RWPE2 (cell line): Measurements from ENCODE around the gene ZBTB21.

Experiments used
- ATAC-seq: fragments of 200-7000 bp; cut with Tn5 transposase; 3 replicates; pipeline ENCODE4 v1.9.1; 2021; ENCODE audit warnings: low read depth
- DNase-seq: peaks from one replicate; pipeline ENCODE4 v3.0.0-alpha.2; 2020; ENCODE audit warnings: low spot score
- H3K27ac ChIP-seq: fragments of 450-650 bp; 2 replicates; pipeline ENCODE4 v1.5.1; 2017; ENCODE audit warnings: mild to moderate bottlenecking; ENCODE audit not compliant: poor library complexity, severe bottlenecking
- H3K27me3 ChIP-seq: fragments of 250-450 bp; sonication (Bioruptor Pico); 2 replicates; pipeline ENCODE4 v1.5.1; 2021; ENCODE audit warnings: mild to moderate bottlenecking, moderate library complexity; ENCODE audit not compliant: insufficient read depth, poor library complexity, severe bottlenecking
- H3K36me3 ChIP-seq: fragments of 250-450 bp; sonication (Bioruptor Pico); 2 replicates; pipeline ENCODE4 v1.5.1; 2020; ENCODE audit warnings: low read depth, mild to moderate bottlenecking, moderate library complexity
- H3K4me1 ChIP-seq: fragments of 250-450 bp; sonication (Bioruptor Pico); 2 replicates; pipeline ENCODE4 v1.5.1; 2021; ENCODE audit warnings: mild to moderate bottlenecking, moderate library complexity; ENCODE audit not compliant: insufficient read depth, poor library complexity, severe bottlenecking
- H3K4me3 ChIP-seq: fragments of 250-450 bp; sonication (Bioruptor Pico); 2 replicates; pipeline ENCODE4 v1.5.1; 2021; ENCODE audit warnings: mild to moderate bottlenecking, moderate library complexity; ENCODE audit not compliant: severe bottlenecking
- H3K9me3 ChIP-seq: fragments of 250-450 bp; sonication (Bioruptor Pico); 2 replicates; pipeline ENCODE4 v1.5.1; 2021; ENCODE audit warnings: mild to moderate bottlenecking, moderate library complexity; ENCODE audit not compliant: severe bottlenecking
- CTCF ChIP-seq: fragments of 450-650 bp; IDR thresholded peaks from one replicate; pipeline ENCODE4 v1.5.1; 2017; ENCODE audit warnings: mild to moderate bottlenecking, moderate library complexity; ENCODE audit not compliant: poor library complexity, severe bottlenecking

ZBTB21 gene

DNA sequence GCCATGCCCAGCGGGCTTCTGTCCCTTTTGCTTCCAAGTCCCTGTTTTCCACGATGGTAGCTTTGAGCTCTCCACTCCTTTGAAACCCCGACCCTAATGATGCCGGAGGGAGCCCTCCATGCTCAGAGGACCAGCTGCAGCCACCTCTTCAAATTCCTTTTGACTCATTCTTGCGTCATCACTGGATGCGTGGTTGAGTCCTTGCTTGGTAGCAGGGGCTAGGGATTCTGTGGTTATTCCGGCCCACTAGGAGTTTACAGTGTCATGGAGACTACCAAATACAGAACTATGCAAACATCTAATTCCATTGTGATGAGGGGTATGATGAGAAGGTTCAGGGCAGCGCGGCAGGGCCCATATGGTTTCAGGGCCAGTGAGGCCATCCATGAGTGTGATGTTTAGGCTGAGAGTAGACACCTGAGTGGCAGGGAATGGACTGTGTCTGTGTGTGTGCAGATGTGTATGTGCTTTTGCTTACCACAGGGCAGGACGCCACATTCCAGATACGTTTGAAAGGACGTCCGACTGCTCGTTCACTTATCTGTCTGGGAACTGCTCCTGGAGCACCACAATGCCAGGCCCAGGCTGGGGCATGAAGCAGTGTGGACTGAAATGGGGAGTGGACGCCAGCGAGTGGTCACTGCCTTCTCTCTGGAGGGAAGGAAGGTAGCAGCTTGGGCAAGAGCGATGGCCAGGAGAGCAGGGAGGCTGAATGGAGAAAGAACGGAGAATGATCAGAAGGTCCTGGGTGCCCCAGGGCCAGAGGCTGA is 30.4 kb upstream of the ZBTB21 start:
- Histone ChIP-seq H3K4me1 (peaks cover 14% of the 10 kb centered on the region), H3K9me3 (no peaks in the 10 kb centered on the region), H3K4me3 (no peak overlapping the region), H3K27ac (peak overlapping the region; percentile 36), H3K27me3 (no peaks in the 10 kb centered on the region), H3K36me3 (no peaks in the 10 kb centered on the region)
- no peak for TF ChIP-seq CTCF
- peak; percentile 97 for ATAC-seq
- DNase-seq: peak; percentile 79

GRCh38 chr21:42039911-42040351 is 29.8 kb upstream of the ZBTB21 start:
- TF ChIP-seq CTCF: no peak
- DNase-seq (no peak), ATAC-seq (no peak)
- peak overlapping the region; percentile 36 for H3K27ac ChIP-seq
- H3K27me3 ChIP-seq: no peaks in the 10 kb centered on the region
- no peak overlapping the region for H3K4me3 ChIP-seq
- no peaks in the 10 kb centered on the region for H3K36me3 ChIP-seq
- H3K4me1 ChIP-seq: peaks cover 14% of the 10 kb centered on the region
- H3K9me3 ChIP-seq: no peaks in the 10 kb centered on the region

DNA sequence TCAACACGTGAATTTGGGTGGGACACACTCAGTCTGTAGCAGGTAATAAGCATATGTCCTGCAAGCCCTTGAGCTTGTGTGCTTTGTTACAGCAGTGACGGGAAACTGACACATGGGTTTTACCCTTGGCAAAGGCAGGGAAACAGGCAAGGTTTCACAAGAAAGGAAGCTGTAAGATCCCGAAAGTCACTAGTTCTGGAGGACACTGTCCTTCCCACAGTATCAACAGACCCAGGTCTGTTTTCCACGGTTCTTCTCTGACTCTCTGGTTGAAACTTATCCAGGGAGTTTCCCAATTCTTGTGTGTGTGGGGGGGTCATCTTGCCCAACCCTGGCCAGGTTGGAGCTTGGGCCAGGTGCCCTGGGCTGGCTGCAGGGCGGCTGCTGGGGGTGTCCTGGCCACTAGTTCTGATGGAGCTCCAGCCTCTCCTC is 29.3 kb upstream of the ZBTB21 start:
- TF ChIP-seq CTCF: no peak
- ATAC-seq (no peak), DNase-seq (no peak)
- H3K4me1 ChIP-seq: peaks cover 14% of the 10 kb centered on the region
- H3K27me3 ChIP-seq: no peaks in the 10 kb centered on the region
- H3K9me3 ChIP-seq: no peaks in the 10 kb centered on the region
- H3K36me3 ChIP-seq: no peaks in the 10 kb centered on the region
- no peak overlapping the region for H3K27ac ChIP-seq
- no peak overlapping the region for H3K4me3 ChIP-seq

GRCh38 chr21:42038826-42039425 is 28.8 kb upstream of the ZBTB21 start:
- no peak for DNase-seq
- H3K9me3 ChIP-seq: no peaks in the 10 kb centered on the region
- TF ChIP-seq CTCF: no peak
- no peaks in the 10 kb centered on the region for H3K27me3 ChIP-seq
- H3K4me3 ChIP-seq: no peak overlapping the region
- H3K4me1 ChIP-seq: peaks cover 14% of the 10 kb centered on the region
- ATAC-seq: no peak
- H3K27ac ChIP-seq: no peak overlapping the region
- no peaks in the 10 kb centered on the region for H3K36me3 ChIP-seq

GRCh38 chr21:42038393-42038792 is 28.2 kb upstream of the ZBTB21 start:
- DNase-seq (no peak), ATAC-seq (no peak)
- H3K4me3 ChIP-seq: no peak overlapping the region
- no peak for TF ChIP-seq CTCF
- H3K4me1 ChIP-seq: peaks cover 14% of the 10 kb centered on the region
- H3K9me3 ChIP-seq: no peaks in the 10 kb centered on the region
- no peaks in the 10 kb centered on the region for H3K27me3 ChIP-seq
- no peak overlapping the region for H3K27ac ChIP-seq
- no peaks in the 10 kb centered on the region for H3K36me3 ChIP-seq
